HEK293 (cell line): ENCODE measurements around the gene RPS19BP1.

Experiments
- CTCF ChIA-PET: fragments of 350-600 bp; formaldehyde crosslinking; extraction: SDS; loops from one replicate; lab custom pipeline; 2021; ENCODE audit warnings: antibody characterized with exemption; lab: Yijun Ruan, JAX
- POLR2A ChIA-PET: fragments of 300-600 bp; formaldehyde crosslinking; extraction: SDS; loops from one replicate; lab custom pipeline; 2020; ENCODE audit warnings: antibody characterized with exemption, inconsistent platforms; lab: Yijun Ruan, JAX
- H3K27ac ChIP-seq: fragments of 200-500 bp; sonication (Bioruptor generic); 2 replicates; pipeline ENCODE4 v1.5.1; 2014; ENCODE audit warnings: low read depth, low read length, control low read depth, inconsistent platforms; ENCODE audit errors: extremely low read depth
- H3K36me3 ChIP-seq, 2 experiments: fragments of 200-500 bp in 1 of 2; sonication (Bioruptor generic) in 1 of 2; 1 replicate in 1 of 2; 2 replicates in 1 of 2; pipeline ENCODE4 v1.5.1; 2014 to 2017; ENCODE audit warnings: inconsistent platforms in 2 of 2, low read length in 2 of 2; ENCODE audit not compliant: control insufficient read depth in 2 of 2, insufficient read depth in 1 of 2
- H3K4me1 ChIP-seq: fragments of 200-500 bp; sonication (Bioruptor generic); 2 replicates; pipeline ENCODE4 v1.5.1; 2014; ENCODE audit warnings: mild to moderate bottlenecking, low read length, inconsistent platforms; ENCODE audit not compliant: control insufficient read depth, insufficient read depth
- H3K4me3 ChIP-seq: 2 replicates; pipeline ENCODE4 v1.5.1; 2011; ENCODE audit warnings: low read depth, mild to moderate bottlenecking, control low read depth, low read length, moderate library complexity
- H3K9me3 ChIP-seq: fragments of 200-500 bp; sonication (Bioruptor generic); 2 replicates; pipeline ENCODE4 v1.5.1; 2014; ENCODE audit warnings: low read depth, low read length, inconsistent platforms; ENCODE audit not compliant: control insufficient read depth, insufficient read depth
- ATF2 ChIP-seq: fragments of 450-650 bp; formaldehyde crosslinking; IDR thresholded peaks from 2 replicates; pipeline ENCODE4 v1.5.1; 2016; ENCODE audit warnings: missing biosample characterization, missing genetic modification characterization, low read depth
- GLI2 ChIP-seq: fragments of 450-650 bp; formaldehyde crosslinking; IDR thresholded peaks from 2 replicates; pipeline ENCODE4; 2017; ENCODE audit warnings: missing biosample characterization, missing genetic modification characterization, low read depth, borderline replicate concordance
- GLI4 ChIP-seq: fragments of 450-650 bp; formaldehyde crosslinking; IDR thresholded peaks from 2 replicates; pipeline ENCODE4 v1.5.1; 2016; ENCODE audit warnings: missing biosample characterization, missing genetic modification characterization
- GLIS2 ChIP-seq: fragments of 450-650 bp; formaldehyde crosslinking; IDR thresholded peaks from 2 replicates; pipeline ENCODE4 v1.5.1; 2016; ENCODE audit warnings: missing biosample characterization, missing genetic modification characterization
- KLF1 ChIP-seq: fragments of 450-650 bp; formaldehyde crosslinking; IDR thresholded peaks from 2 replicates; pipeline ENCODE4 v1.5.1; 2016; ENCODE audit warnings: missing biosample characterization, missing genetic modification characterization
- KLF9 ChIP-seq: fragments of 450-650 bp; formaldehyde crosslinking; IDR thresholded peaks from 2 replicates; pipeline ENCODE4 v1.5.1; 2016; ENCODE audit warnings: missing biosample characterization, missing genetic modification characterization, low read depth
- TCF7L2 ChIP-seq: IDR thresholded peaks from 2 replicates; pipeline ENCODE4 v1.6.1; 2011; ENCODE audit warnings: low read depth, mild to moderate bottlenecking, inconsistent platforms, low read length, moderate library complexity, borderline replicate concordance
- TRIM28 ChIP-seq: IDR thresholded peaks from 2 replicates; pipeline ENCODE4 v1.6.1; 2011; ENCODE audit warnings: low read length, control low read depth, borderline replicate concordance
- ZBTB10 ChIP-seq: fragments of 450-650 bp; formaldehyde crosslinking; IDR thresholded peaks from 2 replicates; pipeline ENCODE4 v1.5.1; 2016; ENCODE audit warnings: missing biosample characterization, missing genetic modification characterization
- ZFHX2 ChIP-seq: fragments of 450-650 bp; formaldehyde crosslinking; conservative IDR thresholded peaks from 2 replicates; pipeline ENCODE4 v1.5.1; 2016; ENCODE audit warnings: missing biosample characterization, missing genetic modification characterization
- ZFP3 ChIP-seq: fragments of 450-650 bp; formaldehyde crosslinking; IDR thresholded peaks from 2 replicates; pipeline ENCODE4 v1.5.1; 2016; ENCODE audit warnings: low read depth, missing biosample characterization, missing genetic modification characterization
- ZNF114 ChIP-seq: fragments of 450-650 bp; formaldehyde crosslinking; IDR thresholded peaks from 2 replicates; pipeline ENCODE4 v1.5.0; 2017; ENCODE audit warnings: missing biosample characterization, missing genetic modification characterization
- ZNF146 ChIP-seq: fragments of 450-650 bp; formaldehyde crosslinking; IDR thresholded peaks from 2 replicates; pipeline ENCODE4 v1.5.1; 2016; ENCODE audit warnings: missing biosample characterization, missing genetic modification characterization
- ZNF148 ChIP-seq: fragments of 450-650 bp; formaldehyde crosslinking; IDR thresholded peaks from 2 replicates; pipeline ENCODE4 v1.5.0; 2017; ENCODE audit warnings: missing biosample characterization, missing genetic modification characterization, borderline replicate concordance
- ZNF157 ChIP-seq: fragments of 450-650 bp; formaldehyde crosslinking; IDR thresholded peaks from 2 replicates; pipeline ENCODE4 v1.5.1; 2016; ENCODE audit warnings: missing biosample characterization, missing genetic modification characterization
- ZNF2 ChIP-seq: fragments of 450-650 bp; formaldehyde crosslinking; IDR thresholded peaks from 2 replicates; pipeline ENCODE4 v1.5.1; 2016; ENCODE audit warnings: missing biosample characterization, missing genetic modification characterization
- ZNF302 ChIP-seq: fragments of 450-650 bp; formaldehyde crosslinking; IDR thresholded peaks from 2 replicates; pipeline ENCODE4 v1.5.1; 2016; ENCODE audit warnings: missing biosample characterization, missing genetic modification characterization, low read depth
- ZNF324 ChIP-seq: fragments of 450-650 bp; formaldehyde crosslinking; IDR thresholded peaks from 2 replicates; pipeline ENCODE4 v1.5.1; 2016; ENCODE audit warnings: missing biosample characterization, missing genetic modification characterization
- ZNF350 ChIP-seq: fragments of 450-650 bp; formaldehyde crosslinking; IDR thresholded peaks from 2 replicates; pipeline ENCODE4 v1.5.0; 2017; ENCODE audit warnings: missing biosample characterization, mild to moderate bottlenecking, missing genetic modification characterization
- ZNF354C ChIP-seq: fragments of 450-650 bp; formaldehyde crosslinking; IDR thresholded peaks from 2 replicates; pipeline ENCODE4 v1.5.1; 2016; ENCODE audit warnings: missing biosample characterization, missing genetic modification characterization, low read depth, borderline replicate concordance
- ZNF513 ChIP-seq: fragments of 450-650 bp; IDR thresholded peaks from 2 replicates; pipeline ENCODE4 v1.5.1; 2018; ENCODE audit warnings: missing biosample characterization, missing genetic modification characterization
- ZNF548 ChIP-seq: fragments of 450-650 bp; formaldehyde crosslinking; IDR thresholded peaks from 2 replicates; pipeline ENCODE4 v1.5.1; 2016; ENCODE audit warnings: missing biosample characterization, missing genetic modification characterization
- ZNF624 ChIP-seq: fragments of 450-650 bp; formaldehyde crosslinking; IDR thresholded peaks from 2 replicates; pipeline ENCODE4 v1.5.1; 2017; ENCODE audit warnings: missing biosample characterization, missing genetic modification characterization
- ZNF830 ChIP-seq: fragments of 450-650 bp; IDR thresholded peaks from 2 replicates; pipeline ENCODE4 v1.5.0; 2018; ENCODE audit warnings: missing biosample characterization, missing genetic modification characterization, low read depth, mild to moderate bottlenecking, moderate library complexity
- ZSCAN23 ChIP-seq: fragments of 450-650 bp; formaldehyde crosslinking; IDR thresholded peaks from 2 replicates; pipeline ENCODE4 v1.5.1; 2016; ENCODE audit warnings: missing biosample characterization, missing genetic modification characterization

RPS19BP1 gene

GRCh38 chr22:39488563-39489083, 43.9 kb downstream of the RPS19BP1 start:
- H3K9me3 ChIP-seq: no peaks in the 10 kb centered on the region
- H3K27ac ChIP-seq: no peak overlapping the region
- no peak overlapping the region for H3K4me3 ChIP-seq
- peaks cover 0 to 8% of the 10 kb centered on the region in 2 experiments; a peak in 2 of 3 replicates for H3K36me3 ChIP-seq
- POLR2A ChIA-PET: interaction anchor here (0.7 kb wide), 1 partner anchor 13 kb away, joined by 5 read pairs; no protein-coding TSS in a partner anchor
- CTCF ChIA-PET: interaction anchor here (0.6 to 0.7 kb wide), 2 partner anchors 30 to 821 kb away, joined by 3 read pairs; no protein-coding TSS in a partner anchor
- TF ChIP-seq ZFP3 (tag by site-specific recombination) (no peak), GLI4 (tag by site-specific recombination) (no peak), ZNF157 (tag by site-specific recombination) (no peak), ZNF2 (tag by site-specific recombination) (no peak), ZNF624 (tag by site-specific recombination) (no peak), ZNF148 (tag by site-specific recombination) (no peak), ZNF350 (tag by site-specific recombination) (no peak), ZNF830 (tag by site-specific recombination) (no peak), KLF1 (tag by site-specific recombination) (no peak), ZNF146 (no peak), KLF9 (tag by site-specific recombination) (no peak), ZNF302 (tag by site-specific recombination) (no peak), ZFHX2 (tag by site-specific recombination) (no peak), ZNF324 (no peak)
- TF ChIP-seq, all 188 proteins: peak for 0
- H3K4me1 ChIP-seq: no peaks in the 10 kb centered on the region

GRCh38 chr22:39487826-39488520, 44.6 kb downstream of the RPS19BP1 start:
- Histone ChIP-seq H3K36me3 (peaks cover 0 to 8% of the 10 kb centered on the region in 2 experiments; a peak in 2 of 3 replicates), H3K4me1 (no peaks in the 10 kb centered on the region), H3K4me3 (no peak overlapping the region), H3K9me3 (no peaks in the 10 kb centered on the region), H3K27ac (no peak overlapping the region)
- POLR2A ChIA-PET: interaction anchor here (0.7 kb wide), 1 partner anchor 13 kb away, joined by 5 read pairs; no protein-coding TSS in a partner anchor
- CTCF ChIA-PET: interaction anchor here (2.2 kb wide), 1 partner anchor 8 kb away, joined by 6 read pairs; no protein-coding TSS in a partner anchor
- TF ChIP-seq GLIS2 (tag by site-specific recombination) (no peak), ZBTB10 (tag by site-specific recombination) (no peak), TCF7L2 (no peak), ZNF548 (tag by site-specific recombination) (no peak), ZNF513 (no peak), ZNF114 (tag by site-specific recombination) (no peak), GLI2 (tag by site-specific recombination) (no peak), TRIM28 (no peak), ATF2 (no peak), ZNF354C (tag by site-specific recombination) (no peak), ZSCAN23 (tag by site-specific recombination) (no peak)
